ENCODE measurements around the gene PAPPA. TPM values are rescaled to one million over a fixed set of nuclear protein-coding genes. Genes with fewer than 3 reads are reported as not detected.

Gene PAPPA
- total and polyA plus RNA-seq, 9 of the 15 experiments (the other 6 are each of a cell fraction or from before 2014, with no cell fraction given): 0.06 to 0.18 (median 0.11) TPM

DNA sequence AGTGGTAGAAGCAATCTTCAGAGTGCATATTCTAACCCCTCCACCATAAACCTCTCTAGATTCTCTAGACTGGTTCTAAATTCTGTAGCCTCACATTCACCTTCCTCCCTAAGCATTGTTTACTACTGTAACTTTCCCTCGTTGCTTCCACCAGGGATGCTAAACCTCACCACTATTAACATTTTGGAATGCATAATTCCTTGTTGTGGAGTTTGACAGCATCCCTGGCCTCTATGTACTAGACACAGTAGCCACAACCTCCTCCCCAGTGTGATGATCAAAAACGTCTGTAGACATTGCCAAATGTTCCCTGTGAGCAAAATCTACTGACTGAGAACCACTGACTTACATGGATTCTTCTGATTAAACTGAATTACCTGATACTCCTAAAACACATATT is 18.6 kb downstream of the PAPPA start:
- H3K27me3 ChIP-seq (ENCODE audit: control insufficient read depth in 2 of 2, insufficient read depth in 2 of 2, low read length in 2 of 2): no peaks in the 10 kb centered on the region; a peak in 1 of 5 replicates

More for the DNA sequence above, 18.6 kb downstream of the PAPPA start:
- ATAC-seq: no peak
- no peak for FAIRE-seq
- CTCF ChIA-PET (ENCODE audit: low intra/inter-chr PET ratio): no interaction called here
- no TSS peak for BruUV-seq (replicated peaks)
- Histone ChIP-seq H3K4me1 (replicated peaks in 1 of 2; ENCODE audit: control insufficient read depth in 2 of 2, insufficient read depth in 2 of 2, low read length in 2 of 2) (no peaks in the 10 kb centered on the region), H2AFZ (ENCODE audit: low read depth, low read length) (no peak overlapping the region), H3K36me3 (ENCODE audit: control insufficient read depth, insufficient read depth, low read length) (no peaks in the 10 kb centered on the region), H3K9ac (ENCODE audit: insufficient read depth in 1 of 2, low read depth in 2 of 2, low read length in 2 of 2) (no peak overlapping the region), H3K9me1 (ENCODE audit: control insufficient read depth, insufficient read depth, low read length) (no peaks in the 10 kb centered on the region), H3K79me2 (ENCODE audit: control insufficient read depth, insufficient read depth, low read length) (no peaks in the 10 kb centered on the region), H3K9me3 (replicated peaks; ENCODE audit: control insufficient read depth, insufficient read depth, low read depth, low read length) (no peaks in the 10 kb centered on the region), H4K20me1 (replicated peaks; ENCODE audit: control insufficient read depth, insufficient read depth, low read length) (no peaks in the 10 kb centered on the region), H3K27ac (ENCODE audit: extremely low read depth, low read depth, low read length) (no peak overlapping the region), H3K4me3 (no peak overlapping the region), H3K4me2 (ENCODE audit: insufficient read depth, low read length) (no peak overlapping the region)
- no peak for TF ChIP-seq MTF1 (CRISPR knock-in tag; IDR thresholded peaks at IDR 0.05; ENCODE audit: borderline replicate concordance)
- TF ChIP-seq LARP7 (IDR thresholded peaks at IDR 0.05): no peak
- TF ChIP-seq ZNF274 (IDR thresholded peaks at IDR 0.05; ENCODE audit: borderline replicate concordance, low read depth, low read length): no peak
- no peak for TF ChIP-seq RAD51 (IDR thresholded peaks at IDR 0.05; ENCODE audit: borderline replicate concordance, low read depth)
- TF ChIP-seq, protein P1, sequence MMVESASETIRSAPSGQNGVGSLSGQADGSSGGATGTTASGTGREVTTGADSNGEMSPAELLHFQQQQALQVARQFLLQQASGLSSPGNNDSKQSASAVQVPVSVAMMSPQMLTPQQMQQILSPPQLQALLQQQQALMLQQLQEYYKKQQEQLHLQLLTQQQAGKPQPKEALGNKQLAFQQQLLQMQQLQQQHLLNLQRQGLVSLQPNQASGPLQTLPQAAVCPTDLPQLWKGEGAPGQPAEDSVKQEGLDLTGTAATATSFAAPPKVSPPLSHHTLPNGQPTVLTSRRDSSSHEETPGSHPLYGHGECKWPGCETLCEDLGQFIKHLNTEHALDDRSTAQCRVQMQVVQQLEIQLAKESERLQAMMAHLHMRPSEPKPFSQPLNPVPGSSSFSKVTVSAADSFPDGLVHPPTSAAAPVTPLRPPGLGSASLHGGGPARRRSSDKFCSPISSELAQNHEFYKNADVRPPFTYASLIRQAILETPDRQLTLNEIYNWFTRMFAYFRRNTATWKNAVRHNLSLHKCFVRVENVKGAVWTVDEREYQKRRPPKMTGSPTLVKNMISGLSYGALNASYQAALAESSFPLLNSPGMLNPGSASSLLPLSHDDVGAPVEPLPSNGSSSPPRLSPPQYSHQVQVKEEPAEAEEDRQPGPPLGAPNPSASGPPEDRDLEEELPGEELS (CRISPR knock-in tag; IDR thresholded peaks at IDR 0.05; ENCODE audit: borderline replicate concordance): no peak
- no peak for TF ChIP-seq HEY1 (CRISPR knock-in tag; IDR thresholded peaks at IDR 0.05; ENCODE audit: borderline replicate concordance)
- no peak for TF ChIP-seq PPARD (CRISPR knock-in tag; IDR thresholded peaks at IDR 0.05)
- no peak for TF ChIP-seq EHMT2 (IDR thresholded peaks at IDR 0.05)
- no peak for TF ChIP-seq MECOM (CRISPR knock-in tag; IDR thresholded peaks at IDR 0.05)
- no peak for TF ChIP-seq CBX3 (IDR thresholded peaks at IDR 0.05; ENCODE audit: borderline replicate concordance in 1 of 2, low read length in 2 of 2)
- no peak for TF ChIP-seq MCM5 (IDR thresholded peaks at IDR 0.05; ENCODE audit: low read depth)
- TF ChIP-seq RBM34 (IDR thresholded peaks at IDR 0.05; ENCODE audit: borderline replicate concordance, insufficient read depth, low read length): no peak
- TF ChIP-seq TEAD2 (tag; IDR thresholded peaks at IDR 0.05): no peak
- no peak for TF ChIP-seq MCM2 (IDR thresholded peaks at IDR 0.05; ENCODE audit: low read depth)
- TF ChIP-seq ZNF583 (CRISPR knock-in tag; IDR thresholded peaks at IDR 0.05): no peak
- TF ChIP-seq ZC3H11A (IDR thresholded peaks at IDR 0.05; ENCODE audit: low read depth, low read length): no peak
- TF ChIP-seq HLTF (IDR thresholded peaks at IDR 0.05): no peak
- in situ Hi-C loops (cut with MboI): no loop called here
- intact Hi-C loops (cut with micrococcal nuclease): no loop called here
- DNase-seq (ENCODE audit: extremely low read depth in 1 of 4, low spot score in 3 of 4): no peak
- POLR2A ChIA-PET: no interaction called here
- WGBS (ENCODE audit: insufficient coverage, low coverage, missing lambda C conversion rate): 0% methylated on average over 2 of the region's 2 CpGs
